GM18499 (cell line): Measurements from ENCODE around the gene CACNA1B.

Source experiments
- ATAC-seq: cut with Tn5 transposase; IDR thresholded peaks from one replicate; pipeline ENCODE4 v1.9.1; 2021; ENCODE audit warnings: moderate number of reproducible peaks; ENCODE audit not compliant: insufficient read depth, unreplicated experiment

The CACNA1B gene

GRCh38 chr9:137917795-137918194 is 40.2 kb downstream of the CACNA1B start:
- ATAC-seq = no peak

DNA sequence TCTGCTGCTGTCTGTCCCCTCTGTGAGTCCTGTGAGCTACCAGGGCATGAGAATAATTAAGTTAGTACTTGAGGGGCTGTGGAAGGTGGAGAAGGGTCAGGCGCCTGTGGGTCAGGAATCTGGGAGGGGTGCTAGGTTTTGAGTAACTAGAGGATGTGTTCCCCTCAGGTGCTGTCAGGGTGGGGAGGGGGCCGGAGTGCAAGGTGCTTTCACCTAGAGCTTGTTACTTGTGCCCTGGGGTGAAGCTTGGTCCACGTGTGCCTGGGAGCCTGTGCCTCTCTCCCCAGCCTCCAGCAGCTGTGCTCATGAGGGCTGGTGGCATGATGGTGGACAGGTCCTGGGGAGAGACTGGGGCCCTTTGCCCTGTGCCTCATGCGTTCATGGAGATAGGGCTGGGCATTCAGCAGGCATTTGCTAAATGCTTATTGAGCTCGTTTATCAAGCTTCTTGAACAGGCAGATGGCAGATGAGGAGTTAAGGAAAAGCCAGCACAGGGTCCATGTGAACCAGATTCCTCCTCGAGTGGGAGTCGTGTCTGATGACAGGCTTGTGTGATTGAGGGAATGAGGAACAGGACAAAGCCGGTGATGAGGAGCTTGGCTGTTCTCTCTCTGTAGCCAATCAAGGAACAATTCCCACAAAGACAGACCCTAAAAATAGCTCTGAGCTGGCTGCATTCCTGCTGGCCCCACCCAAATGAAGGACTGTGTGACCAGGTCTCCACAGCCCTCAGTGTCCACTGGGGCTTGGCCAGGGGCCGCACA is 40.9 kb downstream of the CACNA1B start:
- no peak for ATAC-seq

DNA sequence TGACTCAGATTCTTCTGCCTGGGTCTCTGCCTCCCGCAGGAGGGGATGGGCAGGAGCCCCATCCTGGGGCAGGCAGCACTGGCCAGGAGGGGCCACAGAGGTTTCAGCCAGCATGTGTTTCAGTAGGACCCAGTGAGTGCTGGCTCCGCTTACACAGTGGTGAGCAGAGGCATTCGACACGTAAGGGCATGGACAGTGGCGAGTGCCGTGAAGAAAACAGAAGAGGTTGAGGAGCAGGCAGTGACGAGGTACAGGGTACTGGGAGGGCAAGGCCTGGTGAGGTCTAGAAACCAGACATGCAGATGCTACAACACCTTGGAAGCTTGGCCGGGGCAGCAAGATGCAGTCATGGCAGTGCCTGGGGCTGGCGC is 41.5 kb downstream of the CACNA1B start:
- no peak for ATAC-seq

- ATAC-seq = no peak
Observed at GRCh38 chr9:137919649-137920141, 42.1 kb downstream of the CACNA1B start.

GRCh38 chr9:137920753-137921152 is 43.2 kb downstream of the CACNA1B start:
- no peak for ATAC-seq

DNA sequence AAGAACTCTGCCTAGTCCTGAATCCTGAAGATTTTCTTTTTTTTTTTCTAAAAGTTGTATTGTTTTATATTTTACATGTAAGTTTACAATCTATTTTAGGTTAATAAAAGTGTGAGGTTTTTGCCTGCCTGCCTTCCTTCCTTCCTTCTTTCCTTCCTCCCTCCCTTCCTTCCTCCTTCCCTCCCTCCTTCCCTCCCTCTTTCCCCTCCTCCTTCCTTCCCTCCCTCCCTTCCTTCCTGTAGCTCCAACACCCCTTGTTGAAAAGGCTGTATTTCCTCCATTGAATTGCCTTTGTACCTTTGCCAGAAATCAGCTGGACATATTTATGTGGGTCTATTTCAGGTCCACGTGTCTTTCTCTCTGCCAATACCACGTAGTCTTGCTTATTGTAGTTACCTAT is 46.6 kb downstream of the CACNA1B start:
- ATAC-seq = no peak

GRCh38 chr9:137924761-137925369 is 47.3 kb downstream of the CACNA1B start:
- no peak for ATAC-seq

DNA sequence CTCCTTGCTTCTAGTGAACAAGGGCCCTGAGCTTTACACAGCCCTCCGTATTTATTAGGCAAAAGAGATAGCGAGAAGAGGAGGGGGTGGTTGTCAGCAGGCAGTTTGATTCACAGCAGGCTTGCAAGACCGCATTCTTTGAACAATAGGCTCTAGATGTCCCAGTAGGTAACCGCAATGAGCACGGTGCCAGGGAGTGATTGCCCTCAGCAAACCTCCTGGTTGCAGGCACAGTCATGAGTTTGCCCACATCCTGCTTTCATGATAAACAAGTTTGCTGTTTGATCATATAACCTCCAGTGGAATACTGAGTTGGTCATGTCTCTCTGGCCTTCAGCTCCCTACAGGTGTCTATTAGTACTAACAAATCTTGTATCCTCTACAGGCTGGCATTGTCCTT is 66.1 kb downstream of the CACNA1B start:
- ATAC-seq = no peak

GRCh38 chr9:137945581-137945980 is 68.0 kb downstream of the CACNA1B start:
- ATAC-seq = no peak

DNA sequence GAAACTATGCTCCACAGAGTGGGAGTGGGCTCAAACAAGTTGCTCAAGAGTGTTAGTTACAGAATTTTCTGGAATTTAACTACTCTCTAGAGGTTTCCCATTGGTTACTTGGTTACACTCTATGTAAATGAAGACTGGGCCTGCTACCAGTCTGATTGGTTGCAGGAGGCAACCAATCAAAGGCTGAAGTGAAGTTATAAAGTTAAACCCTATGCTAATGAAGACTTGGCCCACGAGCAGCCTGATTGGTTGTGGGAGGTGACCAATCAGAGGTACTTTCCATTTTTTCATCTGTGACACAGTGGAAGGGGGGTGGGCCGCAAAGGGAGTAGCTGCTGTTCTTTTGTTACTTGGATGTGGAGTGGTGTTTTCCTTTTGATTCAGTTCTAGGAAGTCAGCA is 69.4 kb downstream of the CACNA1B start:
- ATAC-seq = no peak

DNA sequence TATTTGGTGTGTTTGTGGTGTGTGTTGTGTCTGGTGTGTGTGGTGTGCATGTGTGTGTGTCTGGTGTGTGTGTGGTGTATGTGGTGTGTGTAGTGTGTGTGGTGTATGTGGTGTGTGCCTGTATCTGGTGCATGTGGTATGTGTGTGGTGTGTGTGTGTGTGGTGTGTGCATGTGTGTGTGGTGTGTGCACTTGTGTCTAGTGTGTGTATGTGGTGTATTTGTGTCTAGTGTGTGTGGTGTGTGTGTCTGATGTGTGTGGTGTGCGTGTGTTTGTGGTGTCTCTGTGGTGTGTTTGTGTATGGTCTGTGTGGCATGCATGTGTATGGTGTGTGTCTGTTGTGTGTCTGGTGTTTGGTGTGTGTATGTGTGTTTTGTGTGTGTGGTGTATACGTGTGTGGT is 71.1 kb downstream of the CACNA1B start:
- ATAC-seq = no peak

DNA sequence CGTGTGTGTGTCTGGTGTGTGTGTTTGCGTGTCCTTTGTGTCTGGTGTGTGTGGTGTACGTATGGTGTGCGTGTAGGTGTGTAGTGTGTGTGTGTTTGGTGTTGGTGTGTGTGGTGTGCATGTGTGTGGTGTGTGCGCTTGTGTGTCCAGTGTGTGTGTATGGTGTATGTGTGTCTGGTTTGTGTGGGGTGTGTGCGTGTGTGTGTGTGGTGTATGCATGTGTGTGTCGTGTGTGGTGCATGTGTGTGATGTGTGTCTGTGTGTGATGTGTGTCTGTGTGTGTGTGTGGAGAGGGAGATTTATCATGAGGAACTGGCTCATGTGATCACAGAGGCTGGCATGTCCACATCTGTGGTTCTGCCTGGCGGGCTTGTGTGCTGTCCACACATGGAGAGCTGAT is 71.7 kb downstream of the CACNA1B start:
- ATAC-seq = no peak

DNA sequence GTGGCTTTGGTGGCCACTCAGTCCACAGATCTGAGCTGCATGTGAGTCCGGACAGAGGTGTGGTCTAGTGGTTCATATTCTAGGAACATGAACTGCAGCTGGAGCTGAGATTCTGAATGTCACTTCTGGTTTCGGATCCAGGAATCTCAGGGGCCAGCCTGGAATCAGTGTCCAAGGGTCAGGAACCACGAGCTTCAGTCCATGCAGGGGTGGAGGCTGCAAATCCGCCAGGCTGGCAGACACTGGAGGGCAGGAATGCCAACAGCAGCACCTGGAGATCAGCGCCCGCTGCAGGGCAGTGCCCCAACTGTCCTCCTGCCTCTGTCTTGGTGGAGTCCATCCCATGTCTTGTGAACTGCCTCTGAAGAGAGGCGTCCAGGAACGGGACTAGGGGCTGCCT is 73.5 kb downstream of the CACNA1B start:
- ATAC-seq = no peak

DNA sequence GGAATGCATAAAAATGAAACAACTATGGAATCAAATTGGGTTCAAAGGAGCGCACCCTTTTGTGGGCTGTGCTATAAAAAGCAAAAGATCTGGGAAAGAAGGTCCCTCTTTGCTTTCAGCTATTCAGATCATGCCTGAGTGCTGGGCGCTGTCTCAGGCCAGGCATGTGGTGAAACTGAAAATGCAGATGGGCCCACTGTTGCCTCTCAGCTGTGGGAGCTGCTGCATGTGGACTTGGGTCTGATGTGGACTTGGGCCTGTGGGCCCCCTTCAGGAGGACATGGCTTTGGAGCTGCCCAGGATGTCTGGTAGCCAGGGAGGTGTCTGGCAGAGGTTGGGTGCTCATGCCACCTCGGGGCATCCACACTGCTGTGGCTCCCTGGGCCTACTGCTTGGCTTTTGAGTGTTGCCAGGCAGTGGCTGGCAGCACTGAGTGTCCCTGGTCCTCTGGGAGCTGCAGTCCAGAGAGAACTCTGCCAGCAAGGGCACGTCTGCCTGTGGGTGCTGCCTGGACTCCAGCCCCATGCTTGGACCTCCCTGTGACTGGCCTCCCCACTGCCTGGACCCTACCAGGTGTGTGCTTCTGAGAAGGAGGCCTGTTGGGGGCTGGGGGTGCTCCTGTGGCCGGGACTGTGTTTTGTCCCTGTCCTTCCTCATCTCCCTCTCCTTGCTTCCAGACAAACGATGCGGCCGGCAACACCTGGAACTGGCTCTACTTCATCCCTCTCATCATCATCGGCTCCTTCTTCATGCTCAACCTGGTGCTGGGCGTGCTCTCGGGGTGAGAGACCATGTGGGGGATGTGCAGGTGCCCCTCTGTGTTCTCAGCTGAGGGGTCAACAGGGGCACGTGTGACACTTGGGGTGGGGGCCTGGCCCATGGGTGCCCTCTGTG is 74.3 kb downstream of the CACNA1B start:
- ATAC-seq = no peak

GRCh38 chr9:137952976-137953666 is 75.5 kb downstream of the CACNA1B start:
- ATAC-seq = no peak

- ATAC-seq = no peak
Observed at GRCh38 chr9:137953683-137954438, 76.3 kb downstream of the CACNA1B start.

GRCh38 chr9:137955224-137955570 is 77.6 kb downstream of the CACNA1B start:
- no peak for ATAC-seq

- ATAC-seq = no peak
Observed at GRCh38 chr9:137955586-137955985, 78.0 kb downstream of the CACNA1B start.

DNA sequence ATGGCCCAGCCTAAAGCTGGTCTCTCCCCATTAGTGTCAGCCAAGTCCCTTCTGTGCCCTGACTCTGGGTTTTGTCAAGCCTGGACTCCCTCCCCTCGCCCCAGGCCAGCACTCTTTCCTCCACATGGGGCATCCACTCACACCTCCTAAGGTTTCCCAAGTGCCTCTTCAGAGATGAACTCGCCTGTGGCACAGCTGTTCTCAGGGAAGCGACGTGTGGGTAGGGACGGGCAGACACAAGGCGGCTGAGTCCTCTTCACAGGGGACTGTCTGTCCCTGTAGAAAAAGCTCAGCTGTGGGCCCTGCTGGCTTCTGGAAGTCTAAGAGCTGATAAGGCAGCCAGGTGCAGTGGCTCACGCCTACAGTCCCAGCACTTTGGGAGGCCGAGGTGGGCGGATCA is 78.5 kb downstream of the CACNA1B start:
- ATAC-seq = no peak
